HG03108 (cell line): ENCODE results near the gene SERPINB7.

Experiments used
- ATAC-seq: cut with Tn5 transposase; IDR thresholded peaks from one replicate; pipeline ENCODE4 v1.9.1; 2021; ENCODE audit warnings: moderate library complexity; ENCODE audit not compliant: unreplicated experiment

SERPINB7 gene

DNA sequence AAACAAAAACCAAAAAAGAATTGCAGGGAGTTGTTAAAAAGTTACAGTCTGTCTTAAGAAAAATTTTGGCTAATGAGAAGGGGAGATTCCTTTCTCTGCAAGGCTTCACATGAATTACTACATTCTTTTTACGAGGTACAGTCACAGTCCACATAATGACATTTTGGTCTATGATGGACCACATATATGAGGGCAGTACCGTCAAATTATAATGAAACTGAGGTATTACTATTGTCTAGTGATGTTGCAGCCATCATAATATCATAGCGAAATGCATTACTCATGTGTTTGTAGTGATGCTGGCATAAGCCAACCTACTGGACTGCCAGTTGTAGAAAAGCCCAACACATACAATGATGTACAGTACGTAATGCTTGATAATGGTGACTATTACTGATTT is 12.5 kb downstream of the SERPINB7 start:
- no peak for ATAC-seq

DNA sequence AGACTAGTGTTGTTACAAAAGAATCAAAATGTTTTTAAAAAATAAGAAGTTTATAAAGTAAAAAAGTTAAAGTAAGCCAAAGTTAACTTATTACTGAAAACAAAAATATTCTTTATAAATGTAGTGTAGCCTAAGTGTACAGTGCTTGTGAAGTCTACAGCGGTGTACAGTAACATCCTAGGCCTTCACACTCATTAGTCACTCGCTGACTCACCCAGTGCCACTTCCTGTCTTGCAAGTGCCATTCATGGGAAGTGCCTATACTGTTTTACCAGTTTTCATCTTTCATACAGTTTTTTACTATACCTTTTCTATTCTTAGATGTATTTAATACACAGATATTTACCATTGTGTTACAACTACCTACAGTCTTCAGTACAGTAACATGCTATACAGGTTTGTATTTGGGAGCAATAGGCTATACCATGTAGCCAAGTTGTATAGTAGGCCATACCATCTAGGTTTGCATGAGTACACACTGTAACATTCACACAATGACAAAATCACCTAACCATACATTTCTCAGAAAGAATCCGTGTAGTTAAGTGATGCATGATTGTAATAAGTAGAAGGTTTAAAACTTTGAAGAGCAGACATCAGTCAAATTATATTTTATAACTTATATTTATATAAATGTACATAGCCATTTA is 13.4 kb downstream of the SERPINB7 start:
- peak; percentile 58 for ATAC-seq

DNA sequence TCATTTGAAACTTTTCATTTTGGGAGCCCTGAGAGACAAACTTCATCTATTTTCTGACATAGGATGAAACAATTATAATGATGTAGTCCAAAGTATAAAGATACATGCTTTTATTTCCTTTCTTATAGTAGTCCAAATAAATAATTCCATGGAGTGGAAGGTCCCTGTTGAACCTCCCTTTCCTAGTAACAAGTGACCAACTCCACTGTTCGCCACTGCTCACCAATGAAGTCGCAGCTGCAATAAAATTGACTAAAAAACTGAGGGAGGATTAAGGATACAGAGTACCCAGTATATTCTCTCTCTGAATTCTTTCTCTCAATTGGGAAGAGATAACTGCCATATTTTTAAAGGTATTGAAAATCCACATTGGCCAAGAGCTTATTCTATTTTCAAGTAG is 14.1 kb downstream of the SERPINB7 start:
- ATAC-seq = no peak

DNA sequence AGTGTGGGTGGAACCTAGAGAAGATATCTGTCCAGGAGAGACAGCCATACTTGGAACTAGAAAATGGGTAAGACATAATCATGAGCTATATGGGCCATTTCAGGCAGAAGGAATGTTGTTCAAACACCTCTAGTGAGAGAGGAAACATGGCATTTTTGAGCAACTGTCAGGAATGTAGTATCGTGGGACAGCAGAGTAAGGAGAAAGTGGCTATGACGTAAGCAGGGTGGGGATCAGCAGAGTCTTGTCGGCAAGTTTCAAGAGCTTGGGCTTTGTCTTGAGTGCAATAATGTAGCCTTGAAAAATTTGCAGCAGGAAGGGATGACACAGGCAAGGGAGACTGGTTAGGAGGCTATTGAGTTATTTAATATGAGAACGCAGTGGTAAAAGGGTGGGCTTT is 20.4 kb downstream of the SERPINB7 start:
- ATAC-seq = no peak

DNA sequence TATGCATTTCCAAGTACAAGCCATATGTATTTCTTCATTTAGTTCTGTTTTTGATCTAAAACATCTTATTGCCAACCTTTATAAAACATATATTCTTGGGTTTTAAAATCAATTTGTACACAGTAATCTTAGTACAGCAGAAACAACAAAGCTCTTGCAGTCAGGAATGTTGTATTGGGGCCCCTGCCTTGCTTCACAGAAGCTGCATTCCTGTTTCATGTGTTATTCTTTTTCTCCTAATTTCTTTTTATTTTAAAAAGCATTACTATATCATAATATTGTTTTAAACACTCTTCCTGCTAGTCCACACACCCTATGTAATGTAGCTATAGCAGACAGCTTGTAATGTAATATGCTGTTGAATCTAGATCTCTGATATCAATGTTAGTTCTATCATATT is 24.0 kb downstream of the SERPINB7 start:
- ATAC-seq = no peak

DNA sequence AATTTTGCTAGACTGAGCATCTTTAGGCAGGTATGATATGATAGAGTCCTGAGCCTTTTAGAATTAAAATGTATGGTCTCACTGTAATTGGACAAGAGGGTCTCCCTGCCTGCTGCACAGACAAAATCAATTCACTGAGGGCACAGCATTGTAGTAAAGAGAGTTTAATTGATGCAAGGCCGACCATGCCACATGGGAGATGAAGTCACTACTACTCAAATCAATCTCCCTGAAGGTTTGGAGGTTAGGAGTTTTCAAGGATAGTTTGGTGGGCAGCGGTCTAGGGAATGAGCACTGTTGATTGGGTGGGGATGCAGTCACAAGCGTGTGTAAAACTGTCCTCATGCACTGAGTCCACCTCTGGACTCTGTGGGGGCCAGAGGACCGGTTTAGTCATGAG is 26.1 kb downstream of the SERPINB7 start:
- ATAC-seq = no peak

DNA sequence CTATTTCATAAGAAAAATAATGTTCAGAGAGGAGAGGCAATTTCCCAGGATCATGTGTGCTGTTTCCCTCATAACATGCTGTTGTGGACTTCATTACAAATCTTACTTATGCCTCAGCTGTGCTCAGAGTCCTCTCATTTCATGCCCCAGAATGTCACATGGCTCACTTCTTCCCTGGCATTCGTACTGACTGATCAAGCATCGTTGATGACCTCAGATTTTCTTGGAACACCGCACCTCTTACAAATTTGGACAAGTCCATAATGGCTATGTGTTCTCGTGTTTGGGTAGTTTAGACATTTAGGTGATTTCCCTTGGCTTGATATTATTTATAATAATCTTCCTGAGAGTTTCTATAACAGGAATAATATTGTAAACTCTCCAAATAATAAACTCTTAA is 32.9 kb downstream of the SERPINB7 start:
- no peak for ATAC-seq

DNA sequence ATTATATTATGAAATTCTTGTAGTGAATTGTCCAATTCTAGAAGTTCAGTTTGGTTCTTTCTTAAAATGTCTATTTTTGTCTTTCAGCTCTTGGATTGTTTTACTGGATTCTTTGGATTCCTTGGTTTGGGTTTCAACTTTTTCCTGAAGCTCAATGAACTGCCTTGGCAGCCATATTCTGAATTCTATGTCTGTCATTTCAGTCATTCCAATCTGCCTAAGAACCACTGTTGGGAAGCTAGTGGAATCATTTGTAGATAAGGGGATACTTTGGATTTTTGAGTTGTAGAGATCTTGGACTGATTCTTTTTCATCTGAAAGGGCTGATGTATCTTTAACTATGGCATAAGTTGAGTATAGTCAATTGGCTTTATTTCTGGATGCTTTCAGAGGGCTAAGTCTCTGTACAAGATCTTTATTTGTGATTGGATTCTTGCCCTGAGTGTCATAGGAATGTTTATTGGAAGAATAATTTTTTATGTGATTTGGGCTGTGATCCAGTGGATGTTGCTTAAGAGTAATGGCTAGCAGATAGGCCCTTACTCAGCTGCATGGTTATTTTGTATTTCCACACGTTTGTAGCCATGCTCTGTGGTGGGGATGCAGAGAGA is 42.3 kb downstream of the SERPINB7 start:
- no peak for ATAC-seq

DNA sequence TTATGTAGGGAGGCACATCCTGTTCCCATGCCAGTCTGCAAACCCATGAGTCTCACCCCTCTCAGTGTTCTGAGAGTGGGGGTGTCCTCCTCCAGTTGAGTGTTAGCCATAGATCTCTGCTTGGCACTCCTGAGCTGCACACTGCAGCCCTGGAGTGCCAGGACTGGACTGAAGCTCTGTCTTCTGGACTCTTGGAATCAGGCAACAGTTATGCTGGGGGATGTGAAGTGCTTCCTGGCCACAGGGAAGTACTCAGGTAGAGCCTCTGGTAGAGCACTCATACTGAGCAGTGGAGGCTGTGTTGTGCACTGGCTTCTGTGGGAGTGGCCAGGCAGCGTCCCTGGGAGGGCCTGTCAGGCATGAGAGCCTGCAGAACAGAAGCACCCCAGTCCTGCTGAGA is 43.0 kb downstream of the SERPINB7 start:
- no peak for ATAC-seq

DNA sequence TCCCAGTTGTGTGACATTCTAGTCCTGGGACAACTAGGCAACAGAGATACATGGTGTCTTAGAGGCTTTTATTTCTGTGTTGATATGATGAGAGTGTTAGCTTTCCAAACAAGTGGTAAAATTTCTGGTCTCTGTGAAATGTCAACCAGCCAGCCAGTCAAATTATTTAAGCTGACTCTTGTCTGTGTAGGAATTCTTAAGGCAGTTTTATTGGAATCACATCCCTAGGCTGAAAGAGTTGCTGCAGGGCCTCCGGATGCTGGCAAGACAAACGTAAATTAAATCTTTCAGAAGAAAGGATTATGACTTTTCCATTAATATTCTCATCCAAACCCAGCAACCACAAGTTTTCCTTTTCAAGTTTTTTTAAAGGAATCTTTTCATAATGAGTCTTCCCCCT is 44.6 kb downstream of the SERPINB7 start:
- no peak for ATAC-seq

DNA sequence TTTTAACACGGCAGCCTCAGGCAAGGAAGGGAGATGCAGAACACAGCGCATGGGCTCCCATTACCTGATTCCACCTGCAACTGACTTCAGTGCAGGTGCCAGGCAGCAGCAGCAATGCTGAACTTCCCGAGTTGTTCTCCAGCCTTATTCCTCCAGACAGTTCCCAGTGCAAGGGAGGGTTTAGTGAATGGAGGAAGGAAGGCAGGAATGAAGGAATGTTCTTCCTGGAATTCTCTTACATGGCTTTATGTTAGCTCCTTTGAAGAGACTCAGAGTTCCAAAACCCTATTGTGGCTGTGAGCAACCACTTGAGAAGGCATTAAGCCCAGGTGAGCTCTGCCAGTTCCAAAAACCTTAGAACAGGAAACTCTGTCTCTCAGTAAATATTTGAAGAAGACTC is 45.5 kb downstream of the SERPINB7 start:
- ATAC-seq = no peak

DNA sequence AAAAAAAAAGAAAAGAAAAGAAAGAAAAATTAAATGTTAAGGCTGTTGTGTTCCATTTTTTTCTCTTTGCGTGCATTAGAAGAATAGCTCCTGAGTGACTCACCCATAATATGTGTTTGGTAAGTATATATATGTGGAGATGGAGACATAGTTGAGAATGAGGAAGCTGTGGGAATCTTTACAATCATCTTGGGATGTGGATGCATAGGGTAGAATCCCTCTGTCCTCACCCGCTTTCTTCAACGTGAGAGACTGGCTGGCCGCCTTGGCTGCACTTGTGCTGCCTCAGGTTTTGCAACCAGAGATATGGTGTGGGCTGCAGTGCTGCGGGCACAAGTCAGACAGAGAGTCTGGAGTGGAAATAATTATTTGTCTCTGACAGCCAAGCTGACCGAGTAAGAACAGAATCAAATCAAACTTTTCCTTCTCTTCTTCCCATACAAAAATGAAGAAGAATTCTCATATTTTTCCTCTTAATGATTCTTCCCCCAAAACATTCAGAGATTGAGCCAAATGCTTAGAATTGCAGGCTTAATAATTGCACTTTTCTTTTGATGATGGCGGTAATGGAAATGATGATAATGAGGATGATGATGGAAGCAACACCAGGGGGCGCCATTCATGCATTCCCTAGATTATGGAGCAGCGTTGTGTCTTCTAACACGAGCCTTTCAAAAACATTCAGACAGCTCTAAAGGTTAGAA is 48.5 kb downstream of the SERPINB7 start:
- no peak for ATAC-seq

DNA sequence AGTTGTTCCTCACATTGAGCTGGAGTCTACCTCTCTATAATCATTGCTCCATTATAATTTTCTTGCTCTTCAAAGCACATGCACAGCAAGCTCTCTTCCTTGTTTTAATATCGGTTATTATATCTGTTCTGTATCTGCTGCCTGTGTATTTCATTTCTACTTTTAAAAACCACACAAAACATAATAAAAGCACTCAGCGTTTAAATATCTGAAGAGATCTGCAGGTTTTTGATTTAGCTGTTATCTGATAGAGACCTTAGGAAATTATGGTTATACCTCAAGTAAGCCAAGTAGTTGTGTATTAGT is 49.0 kb downstream of the SERPINB7 start:
- no peak for ATAC-seq

DNA sequence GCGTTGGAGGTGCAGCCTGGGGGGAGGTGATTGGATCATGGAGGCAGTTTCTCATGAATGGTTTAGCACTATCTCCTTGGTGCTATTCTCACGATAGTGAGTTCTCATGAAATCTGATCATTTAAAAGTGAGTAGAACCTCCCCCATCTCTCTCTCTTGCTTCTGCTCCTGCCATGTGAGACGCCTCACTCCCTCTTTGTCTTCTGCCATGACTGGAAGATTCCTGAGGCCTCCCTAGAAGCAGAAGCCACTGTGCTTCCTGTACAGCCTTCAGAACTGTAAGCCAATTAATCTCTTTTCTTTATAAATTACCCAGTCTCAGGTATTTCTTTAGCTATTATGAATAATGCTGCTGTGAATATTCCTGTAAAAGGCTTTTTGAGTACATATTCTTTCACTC is 52.9 kb downstream of the SERPINB7 start:
- ATAC-seq = no peak

DNA sequence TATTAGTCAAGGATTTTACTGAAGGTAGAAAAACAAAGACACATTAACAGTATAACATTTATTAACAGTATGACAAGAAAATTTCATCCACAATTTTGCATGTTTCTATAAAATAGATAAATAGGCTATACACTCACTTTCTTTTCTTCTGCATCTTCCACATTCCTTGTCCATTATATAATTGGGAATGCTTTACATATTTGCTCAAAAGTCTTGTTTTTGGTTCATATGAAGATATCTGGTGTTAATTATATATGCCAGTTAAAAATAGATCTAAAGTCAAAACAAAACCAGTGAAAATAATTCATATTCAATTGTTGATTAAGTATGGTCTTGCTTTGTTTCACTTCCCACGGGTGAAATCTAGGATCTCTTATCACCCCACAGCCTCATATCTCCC is 53.4 kb downstream of the SERPINB7 start:
- no peak for ATAC-seq

DNA sequence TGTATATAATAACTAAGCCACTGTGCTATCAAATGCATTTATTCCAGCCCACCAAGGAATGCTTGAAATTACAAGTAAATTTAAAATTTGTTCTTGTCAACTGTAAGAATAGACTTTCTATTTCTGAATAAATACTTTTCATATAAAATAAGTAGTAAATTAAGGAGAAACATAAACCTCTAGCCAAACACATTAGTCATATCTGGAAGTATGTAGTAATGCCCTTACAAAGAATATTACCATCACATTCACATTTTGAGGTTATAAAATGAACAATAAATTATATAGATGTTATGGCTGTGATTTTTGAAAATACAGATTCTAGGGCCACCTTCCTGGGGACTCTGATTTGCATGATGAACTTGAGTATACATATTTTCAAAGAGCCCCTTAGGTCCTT is 54.7 kb downstream of the SERPINB7 start:
- ATAC-seq = no peak

DNA sequence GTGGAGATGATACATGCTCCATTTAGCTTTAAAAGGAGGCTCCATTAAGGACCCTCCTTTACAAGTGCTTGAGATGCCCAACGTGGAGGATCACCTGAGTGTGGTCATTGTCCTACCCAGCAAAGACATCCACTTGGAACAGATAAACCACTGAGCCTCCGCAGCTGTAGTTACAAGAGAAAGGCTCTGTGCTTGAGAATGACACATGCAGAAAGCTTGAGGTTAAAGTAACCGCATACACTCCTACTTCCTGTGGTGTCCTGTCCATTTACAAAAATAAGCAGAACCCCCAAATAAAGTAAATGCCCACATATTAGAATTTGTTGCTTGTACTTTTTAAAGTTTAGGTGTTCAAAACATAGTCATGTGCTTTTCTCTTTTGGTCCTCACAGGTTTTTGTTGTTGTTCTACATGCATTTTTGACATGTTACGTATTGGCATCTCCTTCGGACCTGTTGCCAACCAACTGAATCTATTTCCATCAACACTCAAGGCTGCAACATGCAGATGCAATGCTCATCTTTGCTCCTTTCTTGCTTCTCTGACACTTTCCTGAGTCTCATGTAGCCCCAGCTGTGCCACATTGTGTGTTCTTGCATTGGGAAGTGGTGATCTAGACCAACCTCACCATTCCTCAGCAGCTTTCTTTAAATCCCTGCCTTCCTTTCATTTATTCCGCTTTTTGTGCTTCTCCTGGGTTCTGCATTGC is 56.0 kb downstream of the SERPINB7 start:
- peak; percentile 96 for ATAC-seq

DNA sequence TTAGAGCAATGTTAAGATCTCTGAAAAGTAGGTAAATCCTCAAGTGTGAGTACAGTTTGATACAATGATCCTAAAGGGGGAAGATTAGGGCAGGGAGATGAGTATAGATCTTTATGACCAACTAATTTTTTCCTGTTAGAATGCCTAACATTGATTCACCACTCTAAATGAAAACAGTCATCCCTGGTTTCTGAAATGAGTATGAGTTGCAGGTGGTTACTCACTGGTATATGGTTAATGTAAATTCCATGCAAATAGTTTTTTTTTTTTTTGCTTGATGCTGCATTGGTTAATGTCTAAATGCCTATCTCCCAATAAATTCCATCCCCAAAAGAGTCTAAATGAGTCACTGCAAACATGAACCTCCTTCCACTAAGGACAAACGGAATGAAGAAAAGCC is 57.3 kb downstream of the SERPINB7 start:
- peak; percentile 37 for ATAC-seq

DNA sequence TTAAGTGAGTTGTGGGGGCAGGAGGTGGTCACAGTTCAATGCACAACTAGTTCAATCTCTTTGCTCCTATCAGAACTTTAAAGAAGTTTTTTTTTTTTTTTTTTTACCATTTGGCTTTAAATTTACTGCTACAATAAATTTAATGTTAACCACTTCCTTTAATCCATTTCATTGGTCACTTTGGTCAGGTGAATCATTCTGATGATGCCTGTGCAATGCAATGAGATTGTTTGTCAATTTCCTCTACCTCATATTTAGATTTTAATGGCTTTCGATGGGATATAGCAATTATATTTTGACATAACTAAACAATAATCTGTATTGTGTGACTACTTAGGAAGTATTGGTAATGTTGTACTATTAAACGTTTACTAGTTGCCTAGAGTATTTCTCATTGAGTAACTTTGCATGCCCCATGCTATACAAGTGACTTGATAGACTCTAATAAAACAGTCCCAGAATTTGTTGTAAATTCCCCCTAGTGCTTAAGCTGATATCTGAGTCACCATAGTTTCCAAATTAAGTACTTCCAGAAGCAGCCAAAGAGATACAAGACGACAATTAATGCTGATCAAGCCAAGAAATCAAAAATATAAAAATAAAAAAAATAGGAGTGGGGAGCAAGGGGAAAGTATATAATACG is 59.4 kb downstream of the SERPINB7 start:
- no peak for ATAC-seq

DNA sequence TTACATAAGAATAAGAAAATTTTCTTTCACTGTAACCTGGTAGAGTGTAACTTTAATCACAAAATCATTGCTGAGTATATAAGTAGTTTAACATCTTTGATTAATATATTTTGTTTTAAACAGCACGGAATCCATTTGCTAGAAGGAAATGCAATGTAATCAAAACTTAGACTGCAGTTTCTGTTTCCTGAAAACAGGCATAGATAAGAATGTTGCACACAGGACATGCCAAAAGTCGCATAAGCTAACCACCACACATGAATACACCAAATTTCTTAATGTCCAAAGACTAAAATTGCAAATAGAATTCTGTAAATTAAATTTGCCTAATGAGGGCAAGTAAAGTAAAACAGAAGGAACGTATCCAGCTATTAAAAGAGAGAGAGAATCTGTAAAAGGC is 61.2 kb downstream of the SERPINB7 start:
- ATAC-seq = no peak

DNA sequence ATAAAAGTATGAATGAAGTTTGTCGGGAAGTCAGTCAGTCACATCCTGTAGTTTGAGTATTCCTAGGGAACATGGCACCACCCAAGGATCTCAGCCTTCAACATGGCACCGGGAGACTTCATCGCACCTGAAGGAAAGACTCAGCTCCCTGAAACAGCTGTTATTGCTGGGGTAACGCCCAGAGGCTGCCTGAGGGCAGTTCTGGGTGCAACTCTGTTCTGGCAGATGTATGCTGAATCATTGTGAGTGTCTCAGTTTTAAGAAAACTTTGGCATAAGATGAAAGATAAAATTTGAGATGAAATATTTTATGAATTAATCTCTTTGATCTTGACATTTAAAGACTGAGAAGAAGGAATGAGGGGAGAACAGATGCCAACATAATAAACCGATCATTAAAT is 62.4 kb downstream of the SERPINB7 start:
- no peak for ATAC-seq

DNA sequence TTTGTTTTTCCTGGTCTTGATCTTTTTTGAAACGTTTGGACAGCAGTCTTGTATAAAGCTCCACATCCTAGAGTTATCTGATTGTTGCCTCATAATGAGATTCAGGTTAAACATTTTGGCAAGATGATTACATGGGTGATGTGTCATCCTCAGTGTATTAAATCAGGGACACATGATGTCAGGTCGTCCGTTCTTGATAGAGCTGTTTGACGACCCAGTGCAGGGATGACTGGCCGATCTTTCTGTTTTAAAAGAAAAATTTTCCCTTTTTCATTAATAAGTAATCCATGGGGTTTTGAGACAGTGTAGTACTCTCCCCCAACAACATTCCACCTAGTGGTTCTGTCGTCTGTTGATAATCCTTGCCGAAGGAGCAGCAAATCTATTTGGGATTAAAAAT is 67.8 kb downstream of the SERPINB7 start:
- no peak for ATAC-seq
